ENCODE measurements around the gene TBC1D9B. TPM values are rescaled to one million over a fixed set of nuclear protein-coding genes. Genes with fewer than 3 reads are reported as not detected.

TBC1D9B gene
- 57.2 and 59.8 TPM in 2 replicates for total RNA-seq

DNA sequence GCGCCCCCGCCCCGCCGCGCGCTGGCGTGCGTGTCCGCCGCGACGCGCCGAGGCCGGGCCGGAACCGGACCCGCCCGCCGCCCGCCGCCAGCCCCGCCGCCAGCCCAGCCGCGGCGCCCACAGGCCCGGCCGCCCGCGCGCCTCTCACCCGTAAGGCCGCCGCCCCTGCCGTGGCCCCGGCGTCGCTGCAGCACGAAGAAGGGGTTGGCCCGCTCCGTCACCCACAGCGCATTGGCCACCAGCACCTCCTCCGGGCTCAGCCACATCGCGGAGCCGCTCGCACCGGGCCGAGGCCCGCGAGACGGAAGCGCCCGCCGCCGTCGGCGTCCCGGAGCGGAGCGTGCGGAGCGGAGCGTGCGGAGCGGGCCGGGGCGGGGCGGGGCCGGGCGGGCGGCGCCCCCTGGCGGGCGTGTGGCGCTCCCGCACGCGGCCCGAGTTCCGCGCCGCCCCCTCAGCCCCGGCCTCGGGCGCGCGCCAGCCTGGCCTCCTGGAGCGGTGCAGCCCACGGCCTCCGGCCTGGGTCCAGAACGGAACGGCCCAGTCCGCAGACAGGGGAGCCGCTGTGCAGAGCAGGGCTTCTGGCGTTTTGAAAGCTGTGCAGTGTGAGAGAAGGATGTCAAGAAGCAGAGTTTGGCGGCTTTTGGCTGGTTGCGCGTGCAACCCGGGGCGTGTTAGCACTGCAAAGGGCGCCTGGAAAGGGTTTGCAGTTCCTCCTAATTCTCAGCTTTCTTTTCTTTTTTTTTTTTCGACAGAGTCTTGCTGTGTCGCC, at the start of gene TBC1D9B:
Gene TBC1D9B, minus strand, starts transcription at position 342 of the 769 bp plus-strand sequence. Its CDS starts 76 bp downstream, at position 266.

GRCh38 chr5:179858586-179859427, 48.9 kb downstream of the TBC1D9B start, which contains the start of gene MRNIP:
TSS of gene MRNIP (minus strand) at chr5:179858817. CDS start at chr5:179858796, 21 bp downstream.

DNA sequence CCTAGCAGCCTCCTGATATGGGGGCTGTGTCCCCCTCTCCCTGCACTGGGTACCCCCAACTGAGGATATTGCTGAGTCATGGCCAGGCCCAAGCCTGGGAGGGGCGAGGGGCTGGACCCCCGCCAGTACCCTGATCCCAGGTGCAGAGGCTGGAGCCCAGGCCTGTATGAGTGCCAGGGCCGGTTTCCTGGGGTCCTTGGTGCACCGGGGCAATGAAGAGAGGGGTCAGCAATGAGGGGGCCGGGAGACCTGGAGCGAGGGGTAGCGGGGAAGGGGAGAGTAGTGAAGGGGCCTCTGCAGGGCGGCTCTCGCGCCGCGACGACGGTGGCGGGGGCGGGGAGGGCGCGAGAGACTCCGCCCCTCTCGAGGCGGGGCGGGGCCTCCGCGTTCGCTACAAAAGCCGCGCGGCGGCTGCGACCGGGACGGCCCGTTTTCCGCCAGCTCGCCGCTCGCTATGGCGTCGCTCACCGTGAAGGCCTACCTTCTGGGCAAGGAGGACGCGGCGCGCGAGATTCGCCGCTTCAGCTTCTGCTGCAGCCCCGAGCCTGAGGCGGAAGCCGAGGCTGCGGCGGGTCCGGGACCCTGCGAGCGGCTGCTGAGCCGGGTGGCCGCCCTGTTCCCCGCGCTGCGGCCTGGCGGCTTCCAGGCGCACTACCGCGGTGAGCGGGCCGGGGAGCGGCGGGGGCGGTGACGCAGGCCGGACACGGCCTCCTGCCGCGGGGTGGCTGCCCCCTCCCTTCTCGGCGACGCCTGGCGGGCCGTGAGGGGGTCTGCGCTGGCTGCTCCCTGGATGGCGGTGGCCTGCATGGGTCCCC, 87.0 kb downstream of the TBC1D9B start, which contains the start of gene SQSTM1:
Gene SQSTM1, plus strand, starts transcription at position 423 of the 815 bp plus-strand sequence. Its CDS starts 32 bp downstream, at position 455.

Other genes starting within 250 kb of the TBC1D9B start
- gene CBY3, start 226.9 kb downstream of the TBC1D9B start, total RNA-seq, result not detected in 2 replicates
- 373 and 375 TPM in 2 replicates for gene CANX, start 208.9 kb downstream of the TBC1D9B start, total RNA-seq
- 13.0 and 14.9 TPM in 2 replicates for gene MAML1, start 175.1 kb downstream of the TBC1D9B start, total RNA-seq
- not detected in 2 replicates for gene LTC4S, start 113.9 kb downstream of the TBC1D9B start, total RNA-seq
- 183 and 195 TPM in 2 replicates for gene MGAT4B, start 101.0 kb downstream of the TBC1D9B start, total RNA-seq
- gene SQSTM1, start 87.0 kb downstream of the TBC1D9B start, total RNA-seq, result 814 and 928 TPM in 2 replicates
- gene MRNIP, start 49.1 kb downstream of the TBC1D9B start, total RNA-seq, result 6.8 and 8.5 TPM in 2 replicates
- gene RNF130, start 163.9 kb upstream of the TBC1D9B start, total RNA-seq, result 45.2 and 47.1 TPM in 2 replicates

Data from mammary microvascular endothelial cell (primary cell).